ENCODE data around the gene AGMAT. TPM values are rescaled to one million over a fixed set of nuclear protein-coding genes. Genes with fewer than 3 reads are reported as not detected.

The AGMAT gene
- total and polyA plus RNA-seq, 2 of the 8 experiments (the other 6 are each of a cell fraction or from before 2014, with no cell fraction given), result 3.7 to 5.8 TPM

- Histone ChIP-seq H3K79me1 (ENCODE audit: low read depth, low read length) (no peaks in the 10 kb centered on the region), H3K4me1 (replicated peaks in 1 of 4; ENCODE audit: control insufficient read depth in 3 of 4, insufficient read depth in 4 of 4, low read length in 3 of 4) (no peaks in the 10 kb centered on the region), H3K4ac (replicated peaks; ENCODE audit: insufficient read length, low read depth, low read length) (no peak overlapping the region), H4K5ac (ENCODE audit: insufficient read length, low read depth, low read length) (no peak overlapping the region), H2BK15ac (ENCODE audit: low read length) (no peak overlapping the region), H2AFZ (ENCODE audit: low read length) (no peak overlapping the region), H2AK5ac (ENCODE audit: low read depth, low read length) (no peak overlapping the region), H3K56ac (replicated peaks; ENCODE audit: insufficient read length, low read depth, low read length) (no peak overlapping the region), H3K79me2 (ENCODE audit: control insufficient read depth in 1 of 2, insufficient read depth in 2 of 2, low read length in 2 of 2) (no peaks in the 10 kb centered on the region), H4K8ac (ENCODE audit: extremely low read depth, insufficient read depth, low read length) (no peak overlapping the region), H3K23me2 (ENCODE audit: low read depth, low read length) (no peaks in the 10 kb centered on the region; the same call in 1 of the 2 replicates), H3K9me3 (ENCODE audit: insufficient read depth in 2 of 2, low read depth in 1 of 2, low read length in 1 of 2) (no peaks in the 10 kb centered on the region), H3K27ac (ENCODE audit: low read depth, low read length) (no peak overlapping the region), H3K4me2 (ENCODE audit: insufficient read depth in 1 of 2, low read depth in 2 of 2, low read length in 2 of 2) (no peak overlapping the region), H3K14ac (ENCODE audit: insufficient read length) (no peak overlapping the region), H3K27me3 (replicated peaks in 1 of 4; ENCODE audit: control insufficient read depth in 3 of 4, extremely low read depth in 1 of 4, insufficient read depth in 3 of 4, low read length in 3 of 4) (no peaks in the 10 kb centered on the region), H3K23ac (ENCODE audit: insufficient read length) (no peak overlapping the region), H4K20me1 (replicated peaks in 1 of 2; ENCODE audit: control insufficient read depth in 1 of 2, insufficient read depth in 2 of 2, low read length in 2 of 2) (peaks cover 0 to 2% of the 10 kb centered on the region in 2 experiments), H3K9ac (replicated peaks in 1 of 4; ENCODE audit: extremely low read depth in 1 of 4, low read depth in 3 of 4, low read length in 3 of 4) (no peak overlapping the region), H4K91ac (replicated peaks; ENCODE audit: insufficient read length, low read length) (no peak overlapping the region), H2BK5ac (ENCODE audit: low read depth, low read length) (no peak overlapping the region), H2BK20ac (ENCODE audit: low read length) (no peak overlapping the region), H3K18ac (ENCODE audit: extremely low read depth, low read length) (no peak overlapping the region), H3K4me3 (ENCODE audit: extremely low read depth in 1 of 4, insufficient read depth in 2 of 4, low read depth in 3 of 4, low read length in 4 of 4) (no peak overlapping the region), H2BK120ac (replicated peaks; ENCODE audit: low read depth, low read length) (no peak overlapping the region), H2BK12ac (ENCODE audit: low read depth, low read length) (no peak overlapping the region), H3K36me3 (ENCODE audit: control insufficient read depth in 2 of 4, insufficient read depth in 4 of 4, low read length in 3 of 4) (peaks cover 0 to 15% (median 7%) of the 10 kb centered on the region in 4 experiments; a peak in 4 of 8 replicates)
- 88% methylated on average over 6 of the region's 6 CpGs; no CpG with 5 or more reads in 1 of the 2 experiments for WGBS, 2 experiments (ENCODE audit: extremely low coverage in 1 of 2, insufficient coverage in 1 of 2, insufficient read length in 1 of 2, insufficient replicate concordance in 2 of 2, low coverage in 1 of 2, low lambda C conversion rate in 2 of 2, missing lambda C conversion rate in 1 of 2)
- FAIRE-seq (no peak), DNase-seq (ENCODE audit: low read depth in 1 of 2, low spot score in 2 of 2) (no peak)
- CTCF ChIA-PET (ENCODE audit: partially characterized antibody), result interaction anchor here (0.9 to 1.4 kb wide), 2 partner anchors 11 to 26 kb away, joined by 3 to 5 read pairs; no protein-coding TSS in a partner anchor
- POLR2A ChIA-PET (ENCODE audit: partially characterized antibody), result interaction anchor here (1.2 to 1.5 kb wide), 2 partner anchors 8 to 9 kb away, joined by 3 to 4 read pairs; no protein-coding TSS in a partner anchor
- TF ChIP-seq CTCF (IDR thresholded peaks at IDR 0.05; ENCODE audit: control extremely low read depth in 1 of 3, insufficient read depth in 1 of 3, low read depth in 1 of 3, low read length in 3 of 3) (no peak), EGR1 (IDR thresholded peaks at IDR 0.05; ENCODE audit: borderline replicate concordance, low read depth, low read length) (no peak)
Observed at GRCh38 chr1:15574741-15575140, 10.1 kb downstream of the AGMAT start.
